HepG2 (cell line): Measurements from ENCODE around the gene RABL2A. TPM values are rescaled to one million over a fixed set of nuclear protein-coding genes. Genes with fewer than 3 reads are reported as not detected.
"Not testable (repeated sequence)": the region's sequence is repeated elsewhere in the genome, so short reads cannot be mapped to it uniquely, and the experiment has no call there.

Experiments used
- ATAC-seq: fragments of 200-7000 bp; cut with Tn5 transposase; 3 replicates; pipeline ENCODE4 v1.9.1; 2020; ENCODE audit warnings: mild to moderate bottlenecking, moderate library complexity
- BruUV-seq: library from RNA; stranded (reverse); fragments of 400-500 nt; replicated peaks from 2 replicates; lab custom pipeline; 2021; lab: Mats Ljungman, UMichigan
- CTCF ChIA-PET: fragments of 300-600 bp; formaldehyde crosslinking; extraction: SDS; loops from one replicate; lab custom pipeline; 2021; ENCODE audit warnings: low total read pairs, inconsistent platforms, low intra/inter-chr PET ratio; lab: Yijun Ruan, JAX
- POLR2A ChIA-PET: fragments of 350-600 bp; sonication (Branson Sonifier 250); formaldehyde crosslinking; loops from one replicate; lab custom pipeline; 2020; ENCODE audit warnings: antibody characterized with exemption, inconsistent platforms; lab: Yijun Ruan, JAX
- DNase-seq: peaks from one replicate; pipeline ENCODE4 v3.0.0-alpha.2; 2015; ENCODE audit warnings: low spot score
- FAIRE-seq: peaks from 3 replicates; lab custom pipeline; 2011; peaks lifted over from hg19 to GRCh38; lab: Jason Lieb, UNC
- H2AFZ ChIP-seq: one replicate; pipeline ENCODE4 v1.6.1; 2011; ENCODE audit warnings: low read length, inconsistent platforms
- H3K27ac ChIP-seq: fragments of 300-600 bp; 3 replicates; pipeline ENCODE4 v1.8.0; 2011; ENCODE audit warnings: mixed run types, mild to moderate bottlenecking, mixed read lengths, low read length, inconsistent platforms; ENCODE audit not compliant: insufficient read depth; ENCODE audit errors: extremely low read length
- H3K27me3 ChIP-seq, 2 experiments: fragments of 200-600 bp in 1 of 2; 2 replicates in 1 of 2; 3 replicates in 1 of 2; pipeline versions ENCODE4 v1.6.0 to v1.8.0; 2011; ENCODE audit warnings: low read length in 2 of 2, mild to moderate bottlenecking in 2 of 2, moderate library complexity in 2 of 2, inconsistent platforms in 1 of 2; ENCODE audit not compliant: insufficient read depth in 2 of 2, control insufficient read depth in 1 of 2
- H3K36me3 ChIP-seq, 2 experiments: fragments of 200-600 bp in 1 of 2; replicated peaks in 1 of 2; 2 replicates in 1 of 2; 3 replicates in 1 of 2; pipeline versions ENCODE4 v1.5.1 to v1.8.0; 2011; ENCODE audit warnings: low read length in 2 of 2, inconsistent platforms in 1 of 2; ENCODE audit not compliant: insufficient read depth in 2 of 2, control insufficient read depth in 1 of 2
- H3K4me1 ChIP-seq: 2 replicates; pipeline ENCODE4 v1.5.1; 2012; ENCODE audit warnings: low read length, inconsistent platforms; ENCODE audit not compliant: insufficient read depth
- H3K4me2 ChIP-seq: 2 replicates; pipeline ENCODE4 v1.6.0; 2011; ENCODE audit warnings: low read depth, low read length, inconsistent platforms
- H3K4me3 ChIP-seq, 3 experiments: fragments of 200-600 bp in 1 of 3; sonication (generic), shearing (Covaris generic) in 1 of 3; replicated peaks in 1 of 3; 2 replicates each; pipeline ENCODE4 v1.5.1; 2011 to 2016; ENCODE audit warnings: low read length in 3 of 3, inconsistent platforms in 2 of 3, low read depth in 2 of 3, mild to moderate bottlenecking in 2 of 3, control low read depth in 1 of 3, mixed read lengths in 1 of 3; ENCODE audit not compliant: insufficient read depth in 1 of 3
- H3K79me2 ChIP-seq: one replicate; pipeline ENCODE4 v1.6.1; 2011; ENCODE audit warnings: low read length, inconsistent platforms; ENCODE audit not compliant: insufficient read depth
- H3K9ac ChIP-seq: 2 replicates; pipeline ENCODE4 v1.6.0; 2011; ENCODE audit warnings: mild to moderate bottlenecking, low read depth, low read length, inconsistent platforms; ENCODE audit not compliant: insufficient read depth
- H3K9me3 ChIP-seq: 2 replicates; pipeline ENCODE4 v1.5.1; 2012; ENCODE audit warnings: mild to moderate bottlenecking, low read length
- H4K20me1 ChIP-seq: 2 replicates; pipeline ENCODE4 v1.6.0; 2011; ENCODE audit warnings: inconsistent platforms, mild to moderate bottlenecking, low read length, moderate library complexity; ENCODE audit not compliant: insufficient read depth
- FOXC1 ChIP-seq: sonication (generic); formaldehyde crosslinking; IDR thresholded peaks from 2 replicates; pipeline ENCODE4 v1.8.0; 2022; ENCODE audit warnings: mild to moderate bottlenecking, missing genetic modification reagents, borderline replicate concordance
- GABPB1 ChIP-seq: IDR thresholded peaks from 2 replicates; pipeline ENCODE4 v1.6.1; 2016; ENCODE audit warnings: mild to moderate bottlenecking, missing genetic modification reagents, moderate library complexity, missing compliant biosample characterization
- HDAC1 ChIP-seq: sonication (generic); formaldehyde crosslinking; IDR thresholded peaks from 2 replicates; pipeline ENCODE4 v1.5.1; 2020; ENCODE audit warnings: mild to moderate bottlenecking, missing genetic modification reagents
- HOXA3 ChIP-seq: sonication (generic); formaldehyde crosslinking; IDR thresholded peaks from 2 replicates; pipeline ENCODE4 v1.5.0; 2020; ENCODE audit warnings: missing genetic modification reagents
- KAT8 ChIP-seq: IDR thresholded peaks from 2 replicates; pipeline ENCODE4 v1.6.1; 2016; ENCODE audit warnings: missing genetic modification reagents, missing compliant biosample characterization
- MTA1 ChIP-seq: sonication (generic); formaldehyde crosslinking; IDR thresholded peaks from 2 replicates; pipeline ENCODE4 v1.4.0; 2020; ENCODE audit warnings: missing genetic modification reagents, mild to moderate bottlenecking, borderline replicate concordance
- NR2F6 ChIP-seq, 2 experiments: IDR thresholded peaks; 2 replicates each; pipeline ENCODE4 v1.6.1; 2016; ENCODE audit warnings: antibody characterized with exemption in 1 of 2, mild to moderate bottlenecking in 1 of 2
- NRL ChIP-seq: sonication (generic); formaldehyde crosslinking; IDR thresholded peaks from 2 replicates; pipeline ENCODE4 v1.5.0; 2020; ENCODE audit warnings: missing genetic modification reagents, mild to moderate bottlenecking, moderate library complexity, borderline replicate concordance
- SKI ChIP-seq: fragments of 450-650 bp; IDR thresholded peaks from one replicate; pipeline ENCODE4 v1.6.1; 2018; ENCODE audit warnings: mild to moderate bottlenecking; ENCODE audit not compliant: partially characterized antibody
- YEATS4 ChIP-seq: sonication (generic); formaldehyde crosslinking; IDR thresholded peaks from 2 replicates; pipeline ENCODE4 v1.4.0; 2020; ENCODE audit warnings: missing genetic modification reagents, borderline replicate concordance
- ZFP90 ChIP-seq: sonication (generic); formaldehyde crosslinking; IDR thresholded peaks from 2 replicates; pipeline ENCODE4 v1.8.0; 2022; ENCODE audit warnings: missing genetic modification reagents, mild to moderate bottlenecking, inconsistent platforms, borderline replicate concordance
- ZMYM4 ChIP-seq: sonication (generic); formaldehyde crosslinking; IDR thresholded peaks from 2 replicates; pipeline ENCODE4 v1.8.1; 2023; ENCODE audit warnings: mild to moderate bottlenecking, missing genetic modification reagents
- ZNF350 ChIP-seq: sonication (generic); formaldehyde crosslinking; IDR thresholded peaks from 2 replicates; pipeline ENCODE4 v1.4.0; 2020; ENCODE audit warnings: mild to moderate bottlenecking, low read depth, missing genetic modification reagents, borderline replicate concordance
- ZNF878 ChIP-seq: sonication (generic); formaldehyde crosslinking; IDR thresholded peaks from 2 replicates; pipeline ENCODE4 v1.8.1; 2023; ENCODE audit warnings: mild to moderate bottlenecking, missing genetic modification reagents, moderate library complexity
- WGBS: methylation state at CpG from one replicate; pipeline ENCODE4 v1.1.6; 2017; ENCODE audit warnings: low lambda C conversion rate; 5-methylcytosine and 5-hydroxymethylcytosine counted together
- in situ Hi-C: cut with HindIII; loops from 2 replicates; pipeline ENCODE4 v1.10.0; 2017; ENCODE audit warnings: low pct_unique_long_range_greater_than_20kb; ENCODE audit not compliant: extremely low pct_ligation_motif_present
- intact Hi-C: fragments of 100-400 bp; cut with micrococcal nuclease; formaldehyde crosslinking; loops from one replicate; pipeline ENCODE4 v1.10.0; 2022; ENCODE audit not compliant: unreplicated experiment
- polyA plus RNA-seq, 8 experiments: library from polyadenylated mRNA; depleted of rRNA in 3 of 8; stranded (reverse) in 7 of 8; unstranded in 1 of 8; fragments of >200 nt; fragmentation: Illumina TruSeq in 4 of 8; extraction: Trizol in 4 of 8; gene quantifications; 2 replicates each; pipeline versions ENCODE4 v1.2.1 to v1.2.3, GENCODE V29; 2011 to 2016; ENCODE audit warnings: low read depth in 4 of 8, missing spikeins in 1 of 8, mixed read lengths in 1 of 8; ENCODE audit not compliant: insufficient read depth in 1 of 8
- total RNA-seq, 5 experiments: library from RNA; depleted of rRNA; stranded (reverse); fragments of >200 nt; fragmentation: Illumina TruSeq; extraction: Trizol; gene quantifications; 2 replicates each; pipeline ENCODE4 v1.2.3, GENCODE V29; 2016; ENCODE audit warnings: low read depth in 1 of 5
- TF ChIP-seq, protein P1 (sequence below): IDR thresholded peaks from 2 replicates; pipeline ENCODE4 v1.4.0; 2020; ENCODE audit warnings: mild to moderate bottlenecking, missing genetic modification reagents
- TF ChIP-seq, protein P2 (sequence below): sonication (generic); formaldehyde crosslinking; IDR thresholded peaks from 2 replicates; pipeline ENCODE4 v1.4.0; 2020; ENCODE audit warnings: missing genetic modification reagents, mild to moderate bottlenecking, borderline replicate concordance

RABL2A gene
- total and polyA plus RNA-seq, 2 of the 13 experiments (the other 11 are each of a cell fraction or from before 2014, with no cell fraction given) = 9.6 to 13.4 TPM

DNA sequence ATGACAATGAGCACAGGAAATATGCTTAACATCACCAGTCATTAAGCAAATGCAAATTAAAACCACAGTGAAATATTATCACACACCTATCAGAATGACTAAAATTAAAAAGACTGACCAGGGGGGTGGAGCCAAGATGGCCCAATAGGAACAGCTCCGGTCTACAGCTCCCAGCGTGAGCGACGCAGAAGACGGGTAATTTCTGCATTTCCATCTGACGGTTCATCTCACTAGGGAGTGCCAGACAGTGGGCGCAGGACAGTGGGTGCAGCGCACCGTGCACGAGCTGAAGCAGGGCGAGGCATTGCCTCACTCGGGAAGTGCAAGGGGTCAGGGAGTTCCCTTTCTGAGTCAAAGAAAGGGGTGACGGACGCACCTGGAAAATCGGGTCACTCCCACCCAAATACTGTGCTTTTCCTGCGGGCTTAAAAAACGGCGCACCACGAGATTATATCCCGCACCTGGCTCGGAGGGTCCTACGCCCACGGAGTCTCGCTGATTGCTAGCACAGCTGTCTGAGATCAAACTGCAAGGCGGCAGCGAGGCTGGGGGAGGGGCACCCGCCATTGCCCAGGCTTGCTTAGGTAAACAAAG is 29.1 kb downstream of the RABL2A start:
- BruUV-seq; FAIRE-seq; CTCF ChIA-PET; H3K36me3 ChIP-seq; H3K4me1 ChIP-seq; intact Hi-C loops; in situ Hi-C loops; H4K20me1 ChIP-seq; H3K79me2 ChIP-seq; H3K9ac ChIP-seq; H3K27me3 ChIP-seq; H3K27ac ChIP-seq; DNase-seq; H3K9me3 ChIP-seq; TF ChIP-seq NR2F6 (IDR thresholded peaks at IDR 0.05): not testable (repeated sequence)
- peak; percentile 63 for ATAC-seq
- POLR2A ChIA-PET = interaction anchor here (0.7 to 1.3 kb wide), 4 partner anchors 19 to 100 kb away, joined by 3 to 5 read pairs (median 4); partner anchors contain the start of gene SLC35F5
- peak overlapping the region; percentile 27 for H2AFZ ChIP-seq
- H3K4me3 ChIP-seq = peak overlapping the region; percentile 42 to 69 (median 57); a peak in 5 of 6 replicates
- 4% methylated on average over 5 of the region's 27 CpGs for WGBS
- H3K4me2 ChIP-seq = peak overlapping the region; percentile 63
- TF ChIP-seq, protein P1, sequence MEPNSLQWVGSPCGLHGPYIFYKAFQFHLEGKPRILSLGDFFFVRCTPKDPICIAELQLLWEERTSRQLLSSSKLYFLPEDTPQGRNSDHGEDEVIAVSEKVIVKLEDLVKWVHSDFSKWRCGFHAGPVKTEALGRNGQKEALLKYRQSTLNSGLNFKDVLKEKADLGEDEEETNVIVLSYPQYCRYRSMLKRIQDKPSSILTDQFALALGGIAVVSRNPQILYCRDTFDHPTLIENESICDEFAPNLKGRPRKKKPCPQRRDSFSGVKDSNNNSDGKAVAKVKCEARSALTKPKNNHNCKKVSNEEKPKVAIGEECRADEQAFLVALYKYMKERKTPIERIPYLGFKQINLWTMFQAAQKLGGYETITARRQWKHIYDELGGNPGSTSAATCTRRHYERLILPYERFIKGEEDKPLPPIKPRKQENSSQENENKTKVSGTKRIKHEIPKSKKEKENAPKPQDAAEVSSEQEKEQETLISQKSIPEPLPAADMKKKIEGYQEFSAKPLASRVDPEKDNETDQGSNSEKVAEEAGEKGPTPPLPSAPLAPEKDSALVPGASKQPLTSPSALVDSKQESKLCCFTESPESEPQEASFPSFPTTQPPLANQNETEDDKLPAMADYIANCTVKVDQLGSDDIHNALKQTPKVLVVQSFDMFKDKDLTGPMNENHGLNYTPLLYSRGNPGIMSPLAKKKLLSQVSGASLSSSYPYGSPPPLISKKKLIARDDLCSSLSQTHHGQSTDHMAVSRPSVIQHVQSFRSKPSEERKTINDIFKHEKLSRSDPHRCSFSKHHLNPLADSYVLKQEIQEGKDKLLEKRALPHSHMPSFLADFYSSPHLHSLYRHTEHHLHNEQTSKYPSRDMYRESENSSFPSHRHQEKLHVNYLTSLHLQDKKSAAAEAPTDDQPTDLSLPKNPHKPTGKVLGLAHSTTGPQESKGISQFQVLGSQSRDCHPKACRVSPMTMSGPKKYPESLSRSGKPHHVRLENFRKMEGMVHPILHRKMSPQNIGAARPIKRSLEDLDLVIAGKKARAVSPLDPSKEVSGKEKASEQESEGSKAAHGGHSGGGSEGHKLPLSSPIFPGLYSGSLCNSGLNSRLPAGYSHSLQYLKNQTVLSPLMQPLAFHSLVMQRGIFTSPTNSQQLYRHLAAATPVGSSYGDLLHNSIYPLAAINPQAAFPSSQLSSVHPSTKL (CRISPR knock-in tag) = peak; percentile 39; the same call in 1 of the 2 replicates
- peak; percentile 26; the same call in 1 of the 2 replicates for TF ChIP-seq ZNF878
- peak; percentile 63; the same call in 1 of the 2 replicates for TF ChIP-seq ZMYM4 (CRISPR knock-in tag)
- 0 out of 2 replicates have a peak, but pooled peaks have one; percentile 21 for TF ChIP-seq ZFP90 (CRISPR knock-in tag)
- TF ChIP-seq HOXA3 (CRISPR knock-in tag) = peak; percentile 58; the same call in 1 of the 2 replicates
- TF ChIP-seq NRL (CRISPR knock-in tag) = 0 out of 2 replicates have a peak, but pooled peaks have one; percentile 56
- TF ChIP-seq YEATS4 (CRISPR knock-in tag) = peak; percentile 14; the same call in 1 of the 2 replicates
- peak; percentile 46; the same call in 1 of the 2 replicates for TF ChIP-seq ZNF350
- peak; percentile 27; the same call in 1 of the 2 replicates for TF ChIP-seq KAT8
- 0 out of 2 replicates have a peak, but pooled peaks have one; percentile 28 for TF ChIP-seq GABPB1 (CRISPR knock-in tag)
- 0 out of 2 replicates have a peak, but pooled peaks have one; percentile 24 for TF ChIP-seq MTA1
- TF ChIP-seq FOXC1 (CRISPR knock-in tag) = peak; percentile 80
- TF ChIP-seq NR2F6 (CRISPR knock-in tag; IDR thresholded peaks at IDR 0.05) = 0 out of 2 replicates have a peak, but pooled peaks have one; percentile 5
- TF ChIP-seq HDAC1 (CRISPR knock-in tag) = 0 out of 2 replicates have a peak, but pooled peaks have one; percentile 39
- peak; percentile 16 for TF ChIP-seq SKI
- TF ChIP-seq, protein P2, sequence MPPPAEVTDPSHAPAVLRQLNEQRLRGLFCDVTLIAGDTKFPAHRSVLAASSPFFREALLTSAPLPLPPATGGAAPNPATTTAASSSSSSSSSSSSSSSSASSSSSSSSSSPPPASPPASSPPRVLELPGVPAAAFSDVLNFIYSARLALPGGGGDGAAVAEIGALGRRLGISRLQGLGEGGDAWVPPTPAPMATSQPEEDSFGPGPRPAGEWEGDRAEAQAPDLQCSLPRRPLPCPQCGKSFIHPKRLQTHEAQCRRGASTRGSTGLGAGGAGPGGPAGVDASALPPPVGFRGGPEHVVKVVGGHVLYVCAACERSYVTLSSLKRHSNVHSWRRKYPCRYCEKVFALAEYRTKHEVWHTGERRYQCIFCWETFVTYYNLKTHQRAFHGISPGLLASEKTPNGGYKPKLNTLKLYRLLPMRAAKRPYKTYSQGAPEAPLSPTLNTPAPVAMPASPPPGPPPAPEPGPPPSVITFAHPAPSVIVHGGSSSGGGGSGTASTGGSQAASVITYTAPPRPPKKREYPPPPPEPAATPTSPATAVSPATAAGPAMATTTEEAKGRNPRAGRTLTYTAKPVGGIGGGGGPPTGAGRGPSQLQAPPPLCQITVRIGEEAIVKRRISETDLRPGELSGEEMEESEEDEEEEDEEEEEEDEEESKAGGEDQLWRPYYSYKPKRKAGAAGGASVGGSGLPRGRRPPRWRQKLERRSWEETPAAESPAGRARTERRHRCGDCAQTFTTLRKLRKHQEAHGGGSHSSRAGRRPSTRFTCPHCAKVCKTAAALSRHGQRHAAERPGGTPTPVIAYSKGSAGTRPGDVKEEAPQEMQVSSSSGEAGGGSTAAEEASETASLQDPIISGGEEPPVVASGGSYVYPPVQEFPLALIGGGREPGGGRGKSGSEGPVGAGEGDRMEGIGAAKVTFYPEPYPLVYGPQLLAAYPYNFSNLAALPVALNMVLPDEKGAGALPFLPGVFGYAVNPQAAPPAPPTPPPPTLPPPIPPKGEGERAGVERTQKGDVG = peak; percentile 59; the same call in 1 of the 2 replicates
